ENCODE data around the gene NDUFS8.

The NDUFS8 gene

DNA sequence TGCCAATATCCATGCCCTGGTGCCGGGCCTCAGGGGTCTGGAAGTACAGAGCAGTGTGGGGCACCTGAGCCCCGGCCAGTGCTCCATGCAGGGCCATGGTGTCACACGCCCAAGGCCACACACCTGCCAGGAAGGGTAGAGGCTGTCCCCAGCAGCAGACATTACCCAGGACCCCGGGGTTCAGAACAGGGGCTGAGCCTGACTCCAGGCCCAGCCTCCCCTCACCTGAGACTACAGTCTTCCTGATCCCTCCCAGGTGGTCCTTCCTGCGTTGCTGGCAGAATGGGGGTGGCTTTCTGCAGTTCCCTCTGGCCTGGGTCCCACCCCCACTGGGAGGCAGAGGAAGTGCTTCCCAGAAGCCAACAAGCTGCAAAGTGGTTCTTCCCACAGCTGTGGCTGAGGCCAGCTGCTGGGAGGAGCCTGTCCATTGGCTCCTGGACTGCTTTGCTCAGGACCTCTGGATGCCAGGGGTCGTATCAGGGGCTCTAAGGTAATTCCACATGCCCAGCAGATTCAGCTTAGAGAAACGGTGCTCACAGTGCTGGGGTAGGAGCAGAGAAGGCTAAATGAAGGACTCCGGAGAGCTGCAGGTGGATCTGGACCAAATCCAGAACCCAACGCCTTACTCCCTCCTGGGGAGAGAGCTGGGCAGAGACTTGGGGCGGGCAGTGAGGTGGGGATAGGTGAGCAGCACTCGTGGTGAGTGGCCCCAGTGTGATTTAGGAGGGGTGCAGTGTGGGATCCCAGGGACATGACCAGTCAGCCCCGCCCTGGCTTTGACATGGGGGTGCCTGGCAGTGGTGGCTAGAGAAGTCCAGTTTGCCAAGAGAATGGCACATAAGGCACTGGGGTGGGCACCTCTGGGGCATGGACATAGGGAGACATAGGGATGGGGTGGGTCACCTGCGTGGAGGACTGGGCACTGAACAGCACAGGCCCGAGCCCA lies 21.0 kb downstream of the NDUFS8 start:
- no peak for DNase-seq

DNA sequence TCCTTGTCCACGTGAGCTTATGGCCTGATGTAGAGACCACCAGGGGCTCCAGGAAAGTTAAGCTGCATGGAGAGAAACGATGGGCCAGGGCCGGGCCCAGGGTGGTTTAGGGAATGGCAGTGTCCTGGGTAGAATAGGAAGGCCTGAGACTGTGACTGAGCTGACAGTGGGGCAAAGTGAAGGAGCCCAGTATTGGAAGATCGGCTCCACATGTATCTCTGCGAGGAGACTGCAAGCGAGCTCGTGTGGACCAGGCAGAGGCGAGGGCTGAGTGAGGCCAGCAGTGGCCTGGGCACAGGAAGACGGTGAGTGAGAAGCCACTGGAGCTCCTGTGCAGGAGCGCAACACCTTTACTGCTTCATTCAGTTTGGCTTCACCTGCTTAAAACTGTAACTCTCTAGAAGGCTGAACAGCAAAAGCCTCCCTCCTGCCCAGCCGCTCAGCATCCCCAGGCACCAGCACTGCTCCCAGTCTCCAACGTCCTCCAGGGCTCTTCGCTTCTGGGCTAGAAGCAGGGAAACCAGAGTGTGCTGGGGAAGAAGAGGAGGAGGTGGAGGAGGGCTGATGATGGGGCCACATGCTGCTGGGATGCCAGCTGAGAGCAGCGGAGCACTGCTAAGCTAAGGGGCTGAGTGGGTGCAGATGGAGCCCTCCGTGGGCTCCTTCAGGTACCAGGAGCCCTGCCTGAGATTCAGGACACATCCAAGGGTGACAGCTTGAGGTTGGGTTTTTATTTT lies 21.8 kb downstream of the NDUFS8 start:
- no peak for DNase-seq

DNA sequence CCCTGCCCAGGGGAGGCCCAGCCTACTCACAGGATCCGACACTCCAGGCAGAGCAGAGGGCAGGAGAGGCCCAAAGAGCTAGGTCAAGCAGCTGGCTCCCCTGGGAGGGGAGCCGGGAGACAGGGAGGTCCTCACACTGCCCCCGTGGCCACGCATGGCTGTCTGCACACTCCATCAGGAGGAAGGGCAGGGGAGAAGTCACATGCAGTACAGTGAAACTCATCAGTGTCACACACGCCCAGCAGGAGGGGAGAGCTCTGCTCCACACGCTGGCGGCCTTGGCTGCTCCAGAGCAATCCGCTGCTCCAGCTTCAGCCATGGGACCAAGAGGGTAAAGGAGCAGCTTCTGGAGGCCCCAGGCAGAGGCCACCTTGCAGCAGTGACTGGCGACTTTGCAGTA lies 22.6 kb downstream of the NDUFS8 start:
- DNase-seq: no peak

DNA sequence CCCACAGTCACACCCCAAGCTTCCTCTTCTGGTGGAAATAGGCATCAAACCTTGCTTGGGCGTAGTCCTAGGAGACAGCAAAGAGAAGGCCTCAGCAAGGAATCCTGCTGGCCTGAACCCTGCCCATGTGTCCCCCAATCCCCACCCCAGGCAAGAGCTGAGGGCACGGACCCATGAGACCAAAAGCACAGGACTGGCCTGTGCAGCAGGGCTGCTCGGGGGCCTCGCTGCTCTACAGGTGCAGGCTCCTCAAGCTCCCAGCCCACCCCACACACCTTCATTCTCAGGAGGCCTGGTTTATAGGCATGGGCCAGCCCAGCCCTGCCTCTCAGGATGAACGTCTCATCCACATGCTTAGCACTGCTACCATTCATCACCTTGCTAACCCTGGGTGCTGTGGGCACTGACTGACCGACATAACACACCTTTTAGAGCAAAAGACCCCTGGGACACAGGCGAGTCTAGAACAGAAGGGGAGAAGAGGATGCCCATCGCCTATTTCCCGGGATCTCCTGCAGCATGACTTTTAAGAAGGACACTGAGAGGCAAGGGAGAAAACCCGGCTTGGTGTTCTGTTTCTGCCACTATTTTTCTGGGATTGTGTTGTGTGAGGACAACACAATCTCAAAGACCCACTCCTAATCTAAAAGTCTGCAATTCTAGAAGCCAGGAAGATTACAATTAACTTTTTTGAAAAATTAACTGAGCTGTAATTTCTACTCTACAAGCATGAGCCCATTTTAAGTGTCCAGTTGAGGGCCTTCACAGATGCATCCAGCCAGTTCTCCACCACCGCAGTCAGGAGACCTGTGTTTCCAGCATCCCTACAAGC lies 23.7 kb downstream of the NDUFS8 start:
- DNase-seq: no peak

DNA sequence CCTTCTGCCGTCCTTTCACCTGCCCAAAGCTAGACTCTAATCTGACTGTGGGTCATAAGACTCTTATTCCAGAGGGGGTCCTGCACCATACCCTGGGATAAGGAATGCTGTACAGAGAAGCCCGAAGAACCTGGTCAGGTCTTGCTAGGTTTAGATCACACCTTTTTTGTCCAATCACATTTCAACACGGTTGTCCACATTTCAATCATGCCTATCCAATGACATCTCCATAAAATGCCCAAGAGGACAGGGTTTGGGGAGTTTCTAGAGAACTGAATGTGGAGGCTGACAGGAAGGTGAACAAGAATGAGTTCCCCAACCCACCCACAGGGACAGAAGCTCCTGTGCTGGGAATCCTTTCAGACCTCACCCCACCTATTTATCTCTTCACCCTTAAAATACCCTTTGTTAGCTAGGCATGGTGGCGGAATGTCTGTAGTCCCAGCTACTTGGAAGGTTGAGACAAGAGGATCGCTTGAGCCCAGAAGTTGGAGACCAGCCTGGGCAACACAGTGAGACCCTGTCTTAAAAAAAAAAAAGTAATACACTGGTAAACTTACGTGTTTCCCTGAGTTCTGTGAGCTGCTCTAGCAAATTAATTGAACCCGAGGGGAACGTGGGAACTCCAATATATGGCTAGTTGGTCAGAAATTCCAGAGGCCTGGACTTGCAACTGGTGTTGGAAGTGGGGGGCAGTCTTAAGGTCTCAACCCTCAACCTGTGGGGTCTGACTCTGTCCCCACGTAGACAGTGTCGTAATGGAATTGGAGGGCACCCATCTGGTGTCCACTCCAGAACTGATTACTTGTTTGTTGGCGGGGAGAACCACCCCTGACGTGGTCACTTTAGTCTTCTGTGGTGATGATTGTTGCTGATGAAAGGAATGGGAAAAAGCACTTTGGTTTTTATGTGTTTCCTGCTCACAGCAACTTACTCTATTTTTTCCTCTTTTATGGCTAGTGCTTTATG lies 26.1 kb downstream of the NDUFS8 start:
- DNase-seq: no peak

DNA sequence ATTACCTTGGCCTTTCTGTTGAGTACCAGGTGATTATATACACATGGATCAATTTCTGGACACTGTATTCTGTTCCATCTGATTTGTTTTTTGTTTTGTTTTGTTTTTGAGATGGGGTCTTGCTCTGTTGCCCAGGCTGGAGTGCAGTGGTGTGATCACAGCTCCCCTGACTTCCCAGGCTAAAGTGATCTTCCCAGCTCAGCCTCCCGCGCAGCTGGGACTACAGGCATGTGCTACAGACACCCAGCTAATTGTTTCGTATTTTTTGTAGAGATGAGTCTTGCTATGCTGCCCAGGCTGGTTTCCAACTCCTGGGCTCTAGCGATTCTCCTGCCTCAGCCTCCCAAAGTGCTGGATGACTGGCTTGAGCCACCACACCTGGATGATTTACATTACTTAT lies 27.3 kb downstream of the NDUFS8 start:
- no peak for DNase-seq

DNA sequence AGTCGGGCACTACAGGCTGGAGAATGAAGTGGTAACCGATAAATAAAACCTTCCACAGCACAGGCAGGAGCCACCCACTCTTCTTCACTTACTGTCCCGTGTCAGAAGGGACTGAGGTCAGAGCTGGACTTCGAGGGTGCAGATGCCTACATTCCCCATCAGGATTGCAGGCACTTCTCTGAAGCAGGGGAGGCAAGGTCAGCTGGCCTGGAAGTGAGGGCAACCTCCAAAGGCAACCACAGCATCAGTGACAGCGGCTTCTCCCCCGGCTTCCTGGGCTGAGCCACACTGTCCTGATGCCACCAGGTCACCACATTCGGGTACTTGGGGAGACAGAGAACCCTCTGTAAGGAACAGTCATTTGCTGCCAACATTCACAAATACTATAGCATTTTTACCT lies 31.0 kb downstream of the NDUFS8 start:
- no peak for DNase-seq

DNA sequence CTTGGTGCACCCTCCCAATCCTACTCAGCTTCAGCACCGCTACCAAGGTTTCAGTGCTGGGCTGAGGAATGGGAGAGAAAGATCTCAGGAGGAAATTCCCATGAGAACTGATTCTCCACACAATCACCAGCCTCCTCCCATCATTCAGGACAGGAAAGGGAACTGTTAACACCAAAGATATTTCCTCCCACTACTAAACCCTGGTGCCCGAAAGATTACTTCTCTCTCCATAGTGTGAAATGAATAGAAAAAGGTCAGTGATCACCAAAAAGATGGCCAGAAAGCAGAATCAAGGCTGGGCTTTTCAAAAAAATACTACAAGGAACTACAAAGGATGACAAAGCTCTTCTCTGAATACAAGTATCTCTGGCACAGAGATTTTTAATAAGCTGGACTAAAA lies 34.4 kb downstream of the NDUFS8 start:
- DNase-seq: no peak

DNA sequence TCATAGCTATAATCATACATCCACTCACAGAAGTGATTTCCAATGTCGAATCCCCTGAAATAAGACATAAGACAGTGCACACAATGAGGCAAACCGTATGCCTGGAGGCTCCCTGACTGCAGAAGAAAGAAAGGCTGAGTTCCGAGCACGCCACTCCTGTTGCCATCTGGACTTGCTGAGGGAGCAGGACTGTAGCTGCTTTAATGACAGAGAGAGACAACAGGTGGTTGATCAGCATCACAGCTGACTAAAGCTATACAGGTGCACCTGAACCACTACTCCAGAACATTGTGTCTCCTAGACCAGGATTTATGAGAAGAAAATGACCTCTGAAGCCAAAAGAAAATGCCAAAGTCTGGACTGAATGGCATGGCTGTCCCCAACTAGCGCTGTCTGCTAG lies 35.4 kb downstream of the NDUFS8 start:
- DNase-seq: no peak

DNA sequence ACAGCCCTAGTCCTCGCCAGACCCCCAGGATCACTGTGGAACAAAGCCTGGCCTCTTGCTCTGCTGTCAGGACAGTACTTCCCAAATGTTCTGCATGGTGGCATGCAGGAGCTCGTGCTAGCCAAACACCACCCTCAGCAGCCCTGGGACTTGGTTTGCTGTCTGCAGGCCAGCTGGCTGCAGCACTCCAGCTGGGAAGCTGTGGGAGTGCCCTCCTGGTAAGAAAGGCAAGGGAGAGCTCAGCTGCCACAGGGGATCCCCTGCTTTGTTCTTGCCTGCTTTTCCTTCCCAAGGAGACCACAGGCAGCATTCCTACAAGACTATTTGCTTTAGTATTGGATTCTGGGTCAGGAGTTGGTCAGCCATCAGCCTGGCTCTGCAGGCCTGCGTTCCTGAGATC lies 36.3 kb downstream of the NDUFS8 start:
- no peak for DNase-seq

DNA sequence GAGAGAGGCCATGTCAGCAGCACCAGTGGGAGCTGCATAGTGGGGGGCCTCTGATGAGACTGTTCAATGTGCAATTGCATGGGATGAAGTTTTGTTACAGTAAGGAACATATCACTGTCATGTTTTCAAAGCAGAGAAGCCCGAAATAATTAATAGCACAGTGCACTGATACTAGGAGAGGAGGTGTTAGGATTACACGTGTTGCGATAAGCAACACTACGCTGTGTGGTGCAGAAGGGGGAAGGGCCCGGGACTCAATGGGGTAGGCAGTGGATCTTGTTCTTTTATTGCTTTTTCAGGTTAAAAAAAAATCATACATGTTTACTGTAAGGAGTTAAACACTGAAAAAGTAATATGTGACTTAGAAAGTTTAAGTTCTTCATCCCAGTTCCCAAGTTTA lies 37.5 kb downstream of the NDUFS8 start:
- no peak for DNase-seq

DNA sequence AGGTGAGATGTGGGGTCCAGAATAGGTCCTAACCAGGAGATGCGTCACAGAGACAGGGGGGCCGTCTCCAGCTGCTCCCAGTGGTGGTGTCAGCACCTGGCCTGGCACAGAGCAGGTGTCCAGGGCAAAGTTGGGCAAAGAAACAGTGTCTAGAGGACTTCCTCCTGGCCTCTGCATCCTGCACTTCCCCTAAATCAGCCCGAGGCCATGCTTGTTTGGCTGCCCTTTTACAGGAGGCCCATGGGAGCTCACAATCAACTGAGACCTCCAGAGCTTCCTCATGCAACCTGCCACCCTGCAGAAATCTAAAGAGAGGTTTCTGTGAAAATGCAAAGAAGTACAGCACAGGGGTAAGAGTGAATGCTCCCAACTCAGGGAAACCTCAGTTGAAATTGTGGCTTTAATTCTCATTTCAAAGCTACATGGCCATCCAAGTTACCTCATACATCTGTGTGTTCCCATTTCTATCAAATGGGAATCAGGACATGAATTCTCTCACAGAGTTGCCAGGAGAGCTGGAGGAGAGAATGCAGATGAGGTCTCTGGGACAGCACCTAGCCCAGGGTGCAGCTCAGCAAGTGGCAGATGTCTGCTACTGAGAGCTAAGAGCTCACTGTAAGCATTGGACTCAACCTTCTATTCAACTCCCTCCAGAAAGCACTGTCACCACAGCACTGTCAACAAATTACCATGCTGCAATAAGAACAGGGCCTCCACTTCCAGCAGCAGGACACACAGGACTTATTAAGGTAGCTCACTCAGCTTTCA lies 41.0 kb downstream of the NDUFS8 start:
- DNase-seq: no peak

DNA sequence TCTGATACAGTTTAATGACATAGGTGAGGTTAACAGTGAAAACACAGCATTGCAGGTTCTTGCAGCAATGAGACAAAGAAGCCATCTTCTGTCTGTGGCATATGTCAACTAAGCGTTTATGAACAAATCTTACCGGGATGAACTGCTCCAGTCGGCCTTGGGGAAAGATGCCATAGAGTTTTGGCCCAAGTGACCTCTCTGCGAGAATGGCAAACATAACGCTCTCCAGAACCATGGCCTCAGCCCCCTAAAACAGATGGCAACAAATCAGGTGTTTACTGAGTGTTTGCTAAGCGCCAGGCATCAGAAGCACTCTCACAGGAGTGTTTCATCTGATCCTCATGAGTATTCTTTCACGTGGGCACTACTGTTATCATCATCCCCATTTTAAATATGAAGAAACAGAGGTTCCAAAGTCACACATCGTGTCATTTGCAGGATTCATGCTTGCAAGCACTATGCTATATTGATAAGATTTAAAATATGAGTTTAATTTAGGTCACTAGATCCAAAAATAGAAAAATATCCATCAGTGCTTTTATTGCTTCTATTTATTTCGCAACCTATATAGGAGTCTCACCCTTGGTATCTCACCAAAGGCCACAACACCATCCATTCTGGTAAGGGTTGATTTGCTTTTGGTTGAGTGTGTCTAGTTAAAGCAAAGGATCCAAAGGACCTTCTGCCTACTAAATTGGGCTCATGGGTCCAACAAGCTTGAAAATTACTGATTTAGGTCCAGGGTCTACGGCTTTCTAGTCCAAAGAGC lies 44.3 kb downstream of the NDUFS8 start:
- DNase-seq: no peak

DNA sequence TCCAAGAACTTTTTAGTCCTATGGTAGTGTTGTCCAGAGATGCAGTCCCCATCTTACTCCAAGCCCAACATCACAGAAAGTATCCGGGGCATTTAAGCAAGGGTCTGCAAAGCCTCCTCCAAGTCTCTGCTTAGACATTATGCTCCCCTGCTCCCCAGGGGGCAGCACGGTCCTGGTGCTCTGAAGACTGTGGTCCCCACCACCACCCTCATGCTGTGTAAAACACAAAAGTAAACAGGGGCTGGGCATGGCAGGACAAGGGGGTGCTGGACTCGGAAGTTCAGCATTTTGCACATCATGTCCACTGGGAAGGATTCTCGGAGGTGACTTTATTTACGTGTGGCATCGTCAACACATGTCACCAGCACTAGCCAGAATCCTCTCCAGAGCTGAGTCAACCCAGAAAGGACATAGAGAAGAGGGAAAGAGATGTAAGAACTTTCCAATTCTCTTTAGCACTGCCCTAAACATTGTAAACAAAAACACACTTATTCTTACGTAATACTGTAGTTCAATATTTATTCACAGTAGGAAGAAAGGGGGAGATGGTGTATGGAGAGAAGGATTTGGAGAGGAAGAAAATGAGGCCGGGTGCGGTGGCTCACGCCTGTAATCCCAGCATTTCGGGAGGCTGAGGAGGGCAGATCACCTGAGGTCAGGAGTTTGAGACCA lies 46.0 kb downstream of the NDUFS8 start:
- no peak for DNase-seq

DNA sequence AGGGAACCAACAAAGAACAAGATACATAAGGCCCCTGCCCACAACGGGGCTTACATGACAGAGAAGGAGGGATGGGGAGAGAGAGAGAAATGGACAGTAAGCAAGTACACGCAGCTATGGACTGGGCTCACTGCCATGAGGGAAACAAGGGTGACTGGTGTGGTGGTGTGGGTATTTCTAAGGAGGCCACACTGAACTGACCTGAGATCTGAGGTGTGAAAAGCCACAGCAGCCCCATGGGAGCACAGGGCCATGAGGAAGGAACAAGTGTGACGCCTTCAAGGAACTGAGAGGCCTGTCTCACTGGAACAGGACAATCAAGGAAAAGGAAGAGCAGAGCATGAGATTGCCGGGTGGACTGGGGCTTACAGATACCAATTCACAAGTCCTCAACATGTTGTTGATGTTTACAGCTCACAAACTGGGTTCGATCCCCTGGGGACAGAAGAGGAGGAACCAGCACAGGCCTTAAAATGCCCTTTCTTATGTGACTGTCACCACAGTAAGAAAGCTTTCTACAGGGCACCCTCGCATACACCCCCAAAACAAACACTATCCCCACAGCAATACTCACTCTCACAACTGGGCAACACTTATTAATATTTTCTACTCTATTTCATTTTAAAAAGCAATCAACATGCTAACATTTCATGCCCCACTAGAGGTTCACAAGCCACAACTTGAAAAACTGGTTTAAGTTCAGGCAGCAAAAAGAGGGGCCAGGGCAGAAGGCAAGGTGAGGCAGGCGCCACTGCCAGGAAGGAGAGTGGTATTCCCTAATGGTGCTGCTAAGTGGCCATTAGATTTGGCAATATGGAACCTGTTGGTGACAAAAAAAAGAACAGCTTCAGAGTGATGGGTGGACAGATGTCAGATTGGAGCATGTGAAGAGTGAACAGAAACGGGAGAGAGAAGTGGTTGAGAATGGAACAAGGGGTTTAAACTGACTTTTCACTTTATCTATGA lies 47.4 kb downstream of the NDUFS8 start:
- no peak for DNase-seq

DNA sequence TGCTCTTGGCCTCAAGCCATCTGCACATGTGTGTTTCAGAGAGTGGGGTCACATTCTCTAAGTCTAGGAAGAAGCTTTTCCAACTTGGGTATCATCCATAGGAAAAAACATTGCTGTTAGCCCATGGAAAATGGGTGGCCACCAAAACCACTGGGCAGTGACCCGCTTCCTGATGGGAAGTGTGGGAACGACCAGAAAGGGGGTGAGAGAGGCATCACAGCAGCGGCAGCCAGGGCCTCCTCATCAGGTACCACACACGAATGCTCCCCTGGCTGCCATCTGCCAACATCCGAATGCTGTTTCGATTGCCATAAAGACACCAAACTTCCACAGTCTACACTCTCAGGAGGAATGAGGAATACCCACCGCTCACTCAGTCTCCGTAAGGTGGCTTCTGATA lies 50.4 kb downstream of the NDUFS8 start:
- no peak for DNase-seq

DNA sequence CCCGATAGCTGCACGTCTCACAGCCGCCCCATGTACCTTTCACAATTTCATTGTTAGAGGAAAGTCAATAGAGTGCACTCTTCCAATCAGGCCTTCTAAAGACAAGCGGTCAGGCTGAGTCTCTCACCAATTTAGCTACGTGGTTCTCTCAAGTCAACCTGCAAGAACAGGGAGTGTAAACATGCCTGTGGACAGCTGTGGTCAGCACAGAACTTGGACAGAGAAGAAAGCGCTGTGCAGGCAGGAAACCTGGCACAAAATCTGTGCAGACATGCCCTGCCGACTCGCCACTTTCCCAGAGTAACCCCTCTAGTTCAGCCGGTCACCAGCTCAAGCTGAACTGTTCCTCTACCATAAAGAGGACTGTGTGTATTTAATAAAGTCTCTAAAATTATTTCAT lies 51.2 kb downstream of the NDUFS8 start:
- DNase-seq: no peak

DNA sequence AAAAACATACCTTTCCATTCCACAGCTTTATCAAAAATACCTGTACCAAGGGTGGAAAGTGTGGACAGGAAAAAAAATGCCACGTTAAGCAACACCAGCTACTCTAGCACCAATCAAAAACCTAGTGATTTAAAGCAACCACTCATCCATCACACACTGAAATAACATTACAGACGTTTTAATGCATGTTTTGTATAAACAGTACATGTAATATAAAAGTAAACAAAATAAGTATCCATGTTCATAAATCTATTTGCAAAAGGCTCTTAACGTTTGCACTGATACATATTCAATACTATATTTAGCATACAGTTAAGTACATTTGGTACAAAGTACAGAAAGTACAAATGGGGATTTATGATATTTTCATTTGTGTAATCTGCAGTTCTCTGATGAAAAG lies 52.0 kb downstream of the NDUFS8 start:
- no peak for DNase-seq

DNA sequence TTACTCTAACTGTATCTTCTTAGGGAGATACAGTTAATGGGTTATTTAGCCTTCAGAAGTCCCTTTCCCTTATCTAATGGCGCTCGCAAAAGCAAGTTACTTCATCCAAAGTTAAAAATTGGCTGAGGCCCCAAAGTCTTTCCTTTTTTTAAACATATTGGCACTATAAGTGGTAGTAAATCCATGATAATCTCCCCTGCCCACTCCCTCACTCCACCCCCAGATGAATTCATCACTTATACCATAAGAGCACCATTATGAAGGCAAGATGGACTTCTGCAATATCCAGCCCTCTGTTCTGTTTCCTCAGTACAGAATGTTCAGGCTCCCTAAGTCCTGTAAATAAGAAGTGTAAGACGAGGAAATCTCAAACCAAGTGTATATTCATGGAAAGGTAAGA lies 53.0 kb downstream of the NDUFS8 start:
- no peak for DNase-seq
